Activated CD8-positive, alpha-beta memory T cell treated with anti-CD3 and anti-CD28 coated beads for 4 hours (primary cell): ENCODE data around the gene SLC17A9.
A peak's percentile ranks its signal among the peaks of the same experiment; 100 is the strongest.

Source experiments
- DNase-seq, 2 donors: peaks; one replicate each; pipeline ENCODE4 v3.0.0-alpha.2; 2020; ENCODE audit warnings: low read depth in 2 of 2

Gene SLC17A9

DNA sequence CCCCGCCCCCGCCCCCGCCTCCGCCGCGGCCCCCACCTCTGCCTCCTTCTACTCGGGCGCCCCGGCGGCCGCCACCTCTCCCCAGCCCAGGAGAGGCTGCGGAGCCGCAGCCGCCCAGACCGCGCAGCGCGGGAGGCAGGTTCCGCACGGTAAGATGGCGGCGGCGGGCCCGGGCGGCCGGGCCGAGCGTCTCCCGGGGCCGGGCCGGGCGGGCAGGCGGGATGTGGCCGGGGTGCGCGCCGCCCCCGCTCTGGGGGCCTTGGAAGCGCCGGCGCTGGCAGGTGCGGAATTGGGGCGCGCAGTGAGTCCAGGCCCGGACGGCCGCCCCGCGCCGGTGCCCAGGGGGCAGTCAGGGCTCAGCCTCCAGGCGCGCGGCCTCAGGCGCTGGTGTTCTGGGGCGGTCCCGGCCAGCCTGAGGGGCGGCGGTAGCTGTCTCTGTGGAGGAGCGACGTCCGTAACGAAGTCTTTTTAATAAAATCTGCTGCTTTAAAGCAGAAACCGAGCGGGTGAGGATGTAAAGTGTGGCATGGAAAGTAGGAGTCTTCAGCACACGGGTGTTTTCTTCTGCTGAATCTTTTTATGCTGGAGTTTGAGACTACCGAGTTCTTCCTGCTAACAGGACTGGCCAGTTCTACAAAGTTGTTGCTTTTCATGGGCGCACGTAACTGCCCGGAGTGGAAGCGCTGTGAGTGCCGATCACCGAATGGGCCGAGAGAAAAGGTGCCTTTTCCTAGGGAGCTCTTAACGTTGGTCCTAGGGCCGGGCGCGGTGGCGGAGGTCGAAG, 14.2 kb upstream of the SLC17A9 start, which contains the start of gene GID8:
Gene GID8, plus strand, starts transcription at position 43 of the 784 bp plus-strand sequence. CDS start 3,356 bp downstream, outside the sequence.
- DNase-seq: peak in 1 of 2 donors; percentile 25

DNA sequence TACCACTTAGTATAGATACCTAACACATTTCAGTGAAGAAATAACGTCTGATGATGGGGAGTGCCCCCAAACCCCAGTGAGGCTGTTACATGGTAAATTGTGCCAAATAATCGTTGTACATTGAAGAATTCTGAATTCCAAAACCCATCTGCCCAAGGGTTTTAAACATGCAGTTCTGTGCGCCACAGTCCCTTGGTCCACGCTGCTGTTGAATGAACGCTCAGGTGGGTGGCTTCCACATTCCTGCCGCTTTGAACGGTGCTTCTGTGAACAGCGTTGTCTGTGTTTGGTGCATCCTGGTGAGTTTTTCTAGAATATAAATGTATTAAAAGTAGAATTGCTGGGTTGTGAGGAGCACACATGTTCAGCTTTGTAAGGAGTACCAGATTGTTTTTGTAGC, 11.6 kb upstream of the SLC17A9 start:
- no peak for DNase-seq

DNA sequence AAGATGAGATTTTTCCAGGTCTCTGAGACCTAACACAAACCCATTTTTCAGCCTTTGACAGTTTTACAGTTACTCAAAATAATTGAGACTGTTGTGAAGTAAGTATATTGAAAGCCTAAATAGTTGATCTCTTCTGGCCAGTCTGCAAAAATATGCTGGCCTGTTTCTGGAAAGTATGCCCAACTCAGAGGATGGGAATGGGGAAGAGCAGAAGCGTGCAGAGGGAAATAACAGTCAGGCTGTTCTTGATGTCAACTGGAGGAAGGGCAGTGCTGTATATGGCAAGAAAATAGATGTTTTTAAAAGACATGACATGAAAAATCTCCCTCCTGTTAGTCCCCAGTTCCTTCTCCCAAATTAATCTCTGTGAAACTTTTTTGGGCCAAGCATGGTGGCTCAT, 10.7 kb upstream of the SLC17A9 start:
- no peak for DNase-seq

DNA sequence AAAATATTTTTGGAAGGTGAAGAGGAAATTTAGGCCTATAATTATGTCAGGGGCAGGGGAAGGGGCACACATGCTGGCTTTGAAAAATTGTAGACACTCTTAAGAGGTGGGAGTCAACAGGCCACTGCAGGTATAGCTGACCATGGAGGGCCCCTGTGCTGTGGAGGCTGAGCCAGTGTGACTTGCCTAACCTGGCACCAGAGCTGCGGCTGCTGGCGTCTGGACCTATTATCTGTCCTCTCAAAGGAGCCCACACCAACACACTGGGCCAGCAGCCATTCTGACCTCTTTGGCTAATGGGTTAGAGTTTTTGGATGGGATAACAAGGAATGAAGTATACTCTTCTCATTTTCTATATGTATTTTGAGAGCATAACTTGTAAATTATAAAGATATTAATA, 10.1 kb upstream of the SLC17A9 start:
- DNase-seq: no peak

DNA sequence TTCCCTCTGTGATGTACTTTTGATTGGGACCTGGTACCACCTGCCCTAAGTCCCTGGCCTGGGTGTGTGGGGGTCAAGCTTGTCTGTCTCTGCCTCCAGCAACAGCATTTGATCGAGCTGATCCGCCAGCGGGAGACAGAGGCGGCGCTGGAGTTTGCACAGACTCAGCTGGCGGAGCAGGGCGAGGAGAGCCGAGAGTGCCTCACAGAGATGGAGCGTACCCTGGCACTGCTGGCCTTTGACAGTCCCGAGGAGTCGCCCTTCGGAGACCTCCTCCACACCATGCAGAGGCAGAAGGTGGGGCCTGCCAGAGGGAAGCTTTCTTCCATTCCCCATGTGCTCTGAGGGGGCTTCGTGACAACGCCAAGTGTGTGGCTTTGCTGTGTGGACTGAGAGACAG, 9.1 kb upstream of the SLC17A9 start:
- DNase-seq: no peak

DNA sequence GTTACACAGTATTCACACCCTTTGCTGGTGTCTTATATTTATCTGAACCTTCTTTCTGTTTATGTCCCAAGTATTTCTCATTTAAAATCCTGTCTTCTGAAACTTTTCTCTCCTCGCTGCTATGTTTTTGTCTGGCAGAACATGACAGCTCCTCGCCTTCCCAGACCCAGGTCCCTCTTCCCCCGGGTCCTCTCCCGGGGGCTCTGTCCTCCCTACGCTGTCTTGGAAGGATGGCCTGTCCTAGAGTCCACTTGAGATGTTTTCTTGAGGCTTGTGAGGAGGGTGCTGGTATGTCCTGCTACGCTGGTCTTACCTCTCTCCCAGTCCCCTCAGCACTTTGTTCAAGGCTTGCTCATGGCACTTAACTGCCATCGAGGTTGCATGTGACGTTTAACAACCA, 8.3 kb upstream of the SLC17A9 start:
- no peak for DNase-seq

DNA sequence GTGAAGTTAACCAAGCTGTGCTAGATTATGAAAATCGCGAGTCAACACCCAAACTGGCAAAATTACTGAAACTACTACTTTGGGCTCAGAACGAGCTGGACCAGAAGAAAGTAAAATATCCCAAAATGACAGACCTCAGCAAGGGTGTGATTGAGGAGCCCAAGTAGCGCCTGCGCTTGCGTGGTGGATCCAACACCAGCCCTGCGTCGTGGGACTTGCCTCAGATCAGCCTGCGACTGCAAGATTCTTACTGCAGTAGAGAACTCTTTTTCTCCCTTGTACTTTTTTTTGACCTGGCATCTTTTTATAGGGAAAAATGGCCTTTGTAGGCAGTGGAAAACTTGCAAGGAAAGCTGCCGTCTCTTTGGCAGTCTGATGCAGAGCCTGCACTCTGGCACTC, 7.8 kb upstream of the SLC17A9 start:
- DNase-seq: no peak

DNA sequence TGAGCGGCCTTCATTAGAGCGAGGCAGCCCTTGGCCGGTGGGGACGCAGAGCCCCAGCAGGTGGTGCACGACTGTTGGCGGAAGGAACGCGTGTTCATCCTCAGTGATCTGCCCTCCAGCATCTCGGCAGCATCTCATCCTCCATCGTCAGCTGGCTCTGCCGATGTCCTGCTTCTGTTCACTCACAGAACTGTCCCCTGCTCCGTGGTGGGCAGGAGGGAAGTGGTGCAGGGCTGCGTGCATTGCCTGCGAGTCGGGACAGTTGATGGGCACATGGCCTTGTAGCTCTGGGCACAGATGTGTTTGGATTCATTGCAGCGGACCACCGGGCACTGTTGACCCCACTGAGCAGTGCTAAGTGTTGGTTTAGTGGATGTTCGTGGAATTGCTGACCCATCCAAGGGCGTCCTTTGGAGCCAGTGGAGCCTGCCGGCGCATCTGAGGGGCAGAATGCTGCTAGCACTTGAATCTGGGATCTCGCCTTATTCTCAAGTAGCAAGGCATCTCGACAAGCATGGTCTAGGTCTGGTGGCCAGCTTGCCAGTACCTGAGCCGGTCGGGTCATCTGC, 6.7 kb upstream of the SLC17A9 start:
- DNase-seq: no peak

DNA sequence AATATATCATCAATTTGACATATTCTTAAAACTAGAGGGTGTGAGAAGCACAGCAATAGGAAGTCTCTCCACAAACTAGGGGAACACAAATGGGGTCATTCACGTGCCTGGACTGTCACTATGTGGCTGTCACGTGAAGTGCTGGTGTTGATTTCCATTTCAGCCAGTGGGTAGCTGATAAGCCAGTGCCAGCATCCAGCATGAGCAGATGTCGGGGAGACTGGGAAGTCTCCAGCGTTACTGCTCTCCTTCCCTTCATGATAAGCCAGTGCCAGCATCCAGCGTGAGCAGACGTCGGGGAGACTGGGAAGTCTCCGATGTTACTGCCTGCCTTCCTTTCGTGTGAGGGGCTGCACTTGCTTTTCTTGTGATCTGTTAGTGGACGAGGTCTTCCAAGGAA, 5.6 kb upstream of the SLC17A9 start:
- no peak for DNase-seq

DNA sequence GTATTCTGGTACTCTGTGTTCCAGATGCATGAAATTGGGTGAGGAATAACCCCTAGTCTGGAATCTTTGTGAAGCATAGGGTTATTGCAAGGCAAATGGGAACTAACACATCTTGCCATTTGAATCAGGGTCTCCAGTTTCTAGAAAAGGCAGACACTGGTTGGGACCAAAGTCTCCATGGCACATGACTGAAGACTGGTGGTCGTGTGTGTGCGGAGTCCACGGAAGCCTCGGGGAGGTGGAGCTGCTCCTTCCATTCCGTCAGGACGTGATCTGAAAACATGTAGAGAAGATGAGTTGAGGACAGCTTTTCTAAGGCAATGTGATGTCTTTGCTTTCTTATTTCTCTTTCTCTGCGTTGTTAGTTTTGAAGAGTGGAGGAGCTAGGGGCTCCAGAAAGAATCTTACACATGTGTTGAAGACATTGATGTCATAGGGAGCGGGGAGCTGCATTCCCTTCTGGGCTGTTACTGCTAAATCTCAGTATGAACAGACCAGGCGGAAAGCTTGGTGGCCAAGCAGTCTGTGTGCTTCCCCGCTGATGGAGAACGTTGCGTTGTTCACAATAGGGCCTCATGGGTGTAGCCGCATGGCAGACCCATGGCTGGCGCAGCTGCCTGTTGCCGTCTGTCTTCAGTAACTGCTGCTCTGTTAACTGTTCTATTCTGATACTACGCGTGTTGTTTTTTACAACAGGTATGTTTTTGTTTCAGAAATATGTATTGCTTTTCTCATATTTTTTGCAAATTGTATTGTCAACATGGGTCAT, 4.8 kb upstream of the SLC17A9 start:
- no peak for DNase-seq

DNA sequence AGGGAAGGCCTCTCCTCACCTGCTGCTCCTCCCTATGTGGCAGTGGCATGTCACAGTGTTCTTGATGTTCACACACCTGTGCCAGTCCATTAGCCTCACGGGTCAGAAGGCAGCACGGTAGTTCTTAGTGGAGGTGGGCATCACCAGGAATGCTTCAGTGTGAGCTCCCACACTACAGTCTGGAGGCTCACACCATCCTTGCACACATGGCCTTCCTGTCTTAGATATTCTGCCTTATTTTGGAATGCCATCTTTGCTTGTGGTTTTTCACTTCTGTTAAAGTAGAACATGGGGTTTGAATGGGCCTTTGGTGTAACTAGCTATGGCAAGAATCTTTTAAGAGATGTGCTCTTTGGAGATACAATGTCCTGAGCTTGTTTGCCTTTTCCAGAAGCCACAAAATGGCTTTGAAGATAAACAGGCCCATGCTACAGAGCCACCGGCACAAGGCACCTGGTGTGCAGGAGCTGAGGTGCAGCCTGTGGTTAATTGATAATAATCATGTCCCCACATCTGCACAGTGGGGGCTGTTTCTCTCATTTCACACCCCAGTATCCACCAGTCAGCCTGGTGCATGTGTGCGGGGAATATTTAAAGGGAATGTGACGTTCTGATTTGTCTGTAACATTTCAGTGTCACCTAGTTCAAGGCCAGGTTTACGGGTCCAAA, 3.2 kb upstream of the SLC17A9 start:
- no peak for DNase-seq

DNA sequence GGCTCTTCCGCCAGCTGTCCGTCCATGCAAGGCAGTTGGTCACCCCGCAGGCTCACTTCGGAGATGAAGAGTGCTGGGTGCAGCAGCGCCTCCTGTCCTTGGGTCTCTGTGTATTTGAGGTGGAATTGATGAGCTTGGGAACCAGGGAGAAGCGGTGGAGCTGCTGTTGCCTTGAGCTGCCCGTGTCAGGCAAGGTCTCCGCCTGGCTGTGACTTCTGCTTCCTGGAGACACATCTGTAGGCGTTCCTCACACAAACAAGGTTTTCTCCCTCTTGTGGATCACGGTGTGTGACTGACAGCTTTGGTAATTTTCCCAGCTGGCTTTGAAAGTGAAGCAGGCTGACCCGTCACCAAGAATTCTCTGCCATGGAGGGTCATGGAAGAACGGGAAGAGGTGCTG, 2.5 kb upstream of the SLC17A9 start:
- DNase-seq: no peak

DNA sequence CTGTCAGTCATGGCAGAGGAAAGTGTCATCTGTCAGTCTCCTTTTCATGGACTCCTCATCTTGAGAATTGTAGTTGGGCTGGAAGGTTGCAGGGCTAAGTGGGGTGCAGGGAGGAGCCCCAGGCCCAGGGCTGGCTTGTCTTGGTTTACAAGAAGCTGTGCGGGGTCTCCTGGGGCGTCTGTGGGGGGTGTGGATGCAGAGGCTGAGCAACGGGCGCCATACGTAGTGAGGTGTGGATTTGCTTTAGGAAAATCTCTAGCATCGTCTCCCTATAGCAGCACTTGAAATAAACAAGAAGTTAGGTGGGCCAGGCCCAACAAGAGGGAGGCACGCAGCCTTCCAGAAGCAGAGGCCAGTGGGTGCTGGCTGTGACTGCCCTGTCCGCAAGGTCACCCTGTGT, 1.8 kb upstream of the SLC17A9 start:
- DNase-seq: no peak

DNA sequence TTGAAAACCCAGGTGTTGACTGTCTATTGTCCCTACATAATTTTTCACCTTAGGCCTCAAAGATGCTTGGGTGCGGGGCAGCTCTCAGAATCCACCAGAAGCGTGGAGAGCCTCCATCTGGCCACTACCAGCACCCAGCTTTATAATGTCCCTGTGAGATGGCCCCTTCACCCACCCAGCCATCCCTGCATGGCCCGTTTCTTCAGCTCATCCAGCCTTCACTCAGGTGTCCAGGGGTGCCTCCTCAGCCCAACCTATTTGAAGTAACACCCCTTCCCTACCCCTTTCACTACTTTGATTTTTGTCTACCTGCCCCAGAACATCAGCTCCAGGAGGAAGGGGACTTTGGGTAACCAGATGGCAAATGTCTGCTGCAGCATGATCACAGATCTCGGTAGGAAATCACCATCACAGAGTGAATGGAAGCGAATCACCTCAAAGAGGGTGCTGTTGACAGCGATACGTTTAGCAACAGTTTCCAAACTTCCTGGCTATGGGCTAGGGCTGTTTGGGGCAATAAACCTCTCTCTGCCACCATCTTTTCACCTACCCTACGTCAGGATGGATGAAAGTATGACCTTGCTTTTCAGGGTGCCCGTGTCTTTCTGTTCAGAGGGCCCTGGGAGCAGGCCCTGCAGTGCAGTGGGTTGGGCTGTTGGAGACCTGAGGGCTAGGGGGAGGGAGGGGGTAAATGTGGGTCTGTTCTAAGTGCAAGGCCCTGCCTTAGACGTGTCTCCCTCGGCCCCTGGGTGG, 1.2 kb upstream of the SLC17A9 start:
- DNase-seq: no peak

DNA sequence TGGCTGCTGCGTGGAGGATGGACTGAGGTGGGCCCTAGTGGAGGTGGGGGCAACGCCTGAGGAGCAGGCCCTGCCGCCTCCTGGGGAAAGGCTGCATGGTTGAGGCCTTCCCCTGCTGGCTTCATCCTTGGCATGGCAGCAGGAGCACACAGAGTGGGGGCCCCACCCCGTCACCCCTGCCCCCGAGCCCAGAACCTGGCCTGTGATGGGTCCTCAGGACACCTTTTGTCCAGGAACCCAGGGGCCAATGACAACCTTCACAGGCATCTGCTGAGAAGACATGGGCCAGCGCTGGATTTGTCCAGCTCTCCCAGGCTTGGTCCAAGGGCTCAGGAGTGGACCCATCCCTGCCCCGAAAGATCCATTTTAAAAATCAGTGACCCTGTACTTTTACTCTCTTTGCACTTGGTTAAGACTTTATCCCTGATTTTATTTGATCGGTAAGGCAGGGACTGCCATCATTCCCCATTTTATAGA, 575 bp upstream of the SLC17A9 start:
- DNase-seq: no peak

DNA sequence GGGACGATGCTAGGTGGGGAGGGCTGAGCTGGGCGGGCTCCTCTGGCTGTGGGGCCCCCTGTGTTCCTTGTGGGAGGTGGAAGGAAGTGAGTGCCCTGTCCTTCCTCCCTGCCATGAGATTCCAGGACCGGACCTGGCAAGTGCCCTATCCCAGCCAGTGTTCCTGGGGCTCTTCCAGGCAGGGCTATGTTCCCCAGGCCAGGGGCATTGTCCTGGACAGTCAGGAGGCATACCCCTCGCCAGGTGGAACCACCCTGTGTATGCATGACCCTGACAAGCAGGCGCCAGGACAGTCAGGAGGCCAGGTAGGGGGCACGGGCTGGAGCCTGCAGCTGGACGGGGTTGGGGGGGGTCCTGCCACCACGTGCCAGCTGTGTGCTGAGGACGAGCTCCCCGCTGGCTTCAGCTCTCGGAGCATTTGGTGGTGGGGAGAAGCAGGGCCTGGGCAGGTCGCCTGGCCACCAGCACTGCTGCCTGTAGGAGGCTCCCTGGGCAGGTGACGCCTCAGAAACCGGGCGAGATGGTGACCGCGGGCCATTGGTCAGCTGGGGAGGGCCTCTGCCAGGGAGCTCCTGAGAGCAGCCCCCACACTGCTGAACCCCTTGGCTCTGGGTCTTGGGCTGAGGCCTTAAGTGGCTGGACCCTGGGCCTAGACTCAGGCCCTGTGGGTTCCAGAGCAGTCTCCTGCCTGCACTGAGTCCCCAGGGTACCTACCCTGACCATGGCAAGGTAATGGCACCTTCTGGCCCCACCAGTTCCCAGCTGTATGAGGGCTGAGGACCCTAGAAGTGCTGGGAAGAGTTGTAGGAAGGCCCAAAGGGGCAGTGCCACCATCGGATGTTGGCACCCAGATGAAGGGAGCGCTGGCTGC, 694 bp downstream of the SLC17A9 start:
- no peak for DNase-seq

DNA sequence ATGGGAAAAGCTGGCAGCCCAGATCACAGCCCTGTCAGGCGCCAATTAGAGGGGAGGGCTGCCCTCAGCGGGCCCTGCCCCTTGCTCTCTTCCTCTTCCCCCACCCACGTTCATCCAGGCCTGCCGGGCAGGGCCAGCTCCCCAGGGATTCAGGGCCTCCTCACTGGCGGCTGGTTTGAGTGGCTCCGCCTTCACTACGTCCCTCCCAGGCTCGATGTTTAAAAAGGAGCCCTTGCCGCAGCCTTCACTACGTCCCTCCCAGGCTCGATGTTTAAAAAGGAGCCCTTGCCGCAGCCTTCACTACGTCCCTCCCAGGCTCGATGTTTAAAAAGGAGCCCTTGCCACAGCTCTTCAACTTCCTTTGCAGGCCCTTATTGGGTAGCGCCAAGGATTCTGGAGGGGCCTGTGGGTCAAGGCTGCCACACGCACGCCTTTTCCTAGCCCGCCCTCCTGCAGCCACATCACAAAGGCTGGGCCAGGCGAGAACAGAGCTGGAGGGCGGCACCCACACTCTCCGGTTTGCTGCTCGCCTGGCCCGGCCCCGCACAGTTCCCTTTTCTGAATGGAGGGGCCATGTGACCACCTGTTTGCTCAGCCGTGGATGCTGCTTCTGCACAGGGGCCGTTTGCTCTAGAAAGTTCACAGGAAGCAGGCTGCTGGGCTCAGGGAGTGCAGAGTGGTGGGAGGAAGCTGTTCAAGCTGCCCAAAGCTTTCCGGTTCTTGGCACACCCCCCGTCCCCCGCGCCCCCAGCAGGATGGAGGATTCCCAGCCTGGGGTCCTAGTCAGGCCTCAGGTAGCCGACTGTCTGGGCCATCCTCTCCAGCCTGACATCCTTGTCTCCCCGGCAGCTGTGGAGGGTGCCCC, 1.6 kb downstream of the SLC17A9 start:
- DNase-seq: peak; percentile 31 to 45

DNA sequence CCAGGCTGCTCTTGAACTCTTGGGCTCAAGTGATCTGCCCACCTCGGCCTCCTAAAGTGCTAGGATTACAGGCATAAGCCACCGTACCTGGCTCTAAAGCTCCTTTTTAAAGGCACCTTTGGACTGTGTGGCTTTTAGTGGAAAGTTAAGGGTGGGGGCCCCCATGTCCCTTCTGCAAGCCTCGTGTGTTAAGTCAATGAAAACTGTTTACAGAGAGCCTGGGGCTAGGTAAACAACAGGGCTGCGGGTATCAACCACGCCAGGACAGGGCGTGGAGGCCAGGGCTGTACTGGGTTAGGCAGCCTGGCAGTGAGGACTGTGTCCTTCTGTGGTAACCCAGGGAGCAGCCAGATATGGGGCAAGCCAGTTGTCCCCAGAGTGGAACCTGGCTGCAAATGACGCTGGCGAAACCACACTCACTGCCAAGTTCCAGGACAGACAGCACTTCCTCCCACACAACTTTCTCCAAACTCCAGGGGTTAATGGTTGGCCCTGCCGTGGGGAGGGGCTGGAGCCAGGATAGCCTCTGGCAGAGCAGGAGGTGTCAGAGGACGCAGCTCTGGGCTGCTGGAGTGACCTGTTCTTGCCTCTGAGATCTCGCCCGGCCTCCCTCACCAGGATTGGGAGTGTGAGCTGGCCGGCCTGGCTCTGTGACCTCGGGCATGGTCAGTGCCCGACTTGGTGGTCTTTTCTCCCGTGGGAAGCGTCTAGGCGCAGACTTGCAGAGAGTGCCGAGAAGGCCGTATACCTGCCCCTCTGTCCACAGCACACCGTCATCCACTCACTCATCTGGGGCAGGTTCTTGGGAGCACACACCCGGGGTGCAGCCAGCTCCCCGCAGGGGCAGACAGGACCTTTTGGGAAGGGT, 3.2 kb downstream of the SLC17A9 start:
- no peak for DNase-seq
